HEK293 (cell line): ENCODE results near the gene PRKAG3.

Source experiments
- BCL11A ChIP-seq: fragments of 450-650 bp; formaldehyde crosslinking; IDR thresholded peaks from 2 replicates; pipeline ENCODE4 v1.5.1; 2016; ENCODE audit warnings: low read depth, missing biosample characterization, missing genetic modification characterization
- CTCF ChIP-seq: fragments of 450-650 bp; formaldehyde crosslinking; IDR thresholded peaks from 2 replicates; pipeline ENCODE4 v1.5.1; 2016; ENCODE audit warnings: missing biosample characterization, missing genetic modification characterization
- ZNF112 ChIP-seq: fragments of 450-650 bp; formaldehyde crosslinking; IDR thresholded peaks from 2 replicates; pipeline ENCODE4 v1.5.0; 2017; ENCODE audit warnings: missing biosample characterization, missing genetic modification characterization
- ZNF239 ChIP-seq: fragments of 450-650 bp; formaldehyde crosslinking; IDR thresholded peaks from 2 replicates; pipeline ENCODE4 v1.5.1; 2016; ENCODE audit warnings: missing biosample characterization, missing genetic modification characterization
- ZNF513 ChIP-seq: fragments of 450-650 bp; IDR thresholded peaks from 2 replicates; pipeline ENCODE4 v1.5.1; 2018; ENCODE audit warnings: missing biosample characterization, missing genetic modification characterization
- ZNF707 ChIP-seq: fragments of 450-650 bp; formaldehyde crosslinking; IDR thresholded peaks from 2 replicates; pipeline ENCODE4 v1.5.1; 2016; ENCODE audit warnings: missing biosample characterization, missing genetic modification characterization

GRCh38 chr2:218792433-218792832, 39.2 kb downstream of the PRKAG3 start:
- no peak for TF ChIP-seq BCL11A (tag by site-specific recombination)
- TF ChIP-seq ZNF239 (tag by site-specific recombination) = no peak
- TF ChIP-seq CTCF = no peak
- TF ChIP-seq ZNF112 (tag by site-specific recombination) = no peak
- no peak for TF ChIP-seq ZNF513 (tag by site-specific recombination)
- TF ChIP-seq ZNF707 (tag by site-specific recombination) = no peak
